ENCODE data around the gene ALS2CL. TPM values are rescaled to one million over a fixed set of nuclear protein-coding genes. Genes with fewer than 3 reads are reported as not detected.

ALS2CL gene
- total RNA-seq, 1 donor from 2014 or later = 3.9 TPM

DNA sequence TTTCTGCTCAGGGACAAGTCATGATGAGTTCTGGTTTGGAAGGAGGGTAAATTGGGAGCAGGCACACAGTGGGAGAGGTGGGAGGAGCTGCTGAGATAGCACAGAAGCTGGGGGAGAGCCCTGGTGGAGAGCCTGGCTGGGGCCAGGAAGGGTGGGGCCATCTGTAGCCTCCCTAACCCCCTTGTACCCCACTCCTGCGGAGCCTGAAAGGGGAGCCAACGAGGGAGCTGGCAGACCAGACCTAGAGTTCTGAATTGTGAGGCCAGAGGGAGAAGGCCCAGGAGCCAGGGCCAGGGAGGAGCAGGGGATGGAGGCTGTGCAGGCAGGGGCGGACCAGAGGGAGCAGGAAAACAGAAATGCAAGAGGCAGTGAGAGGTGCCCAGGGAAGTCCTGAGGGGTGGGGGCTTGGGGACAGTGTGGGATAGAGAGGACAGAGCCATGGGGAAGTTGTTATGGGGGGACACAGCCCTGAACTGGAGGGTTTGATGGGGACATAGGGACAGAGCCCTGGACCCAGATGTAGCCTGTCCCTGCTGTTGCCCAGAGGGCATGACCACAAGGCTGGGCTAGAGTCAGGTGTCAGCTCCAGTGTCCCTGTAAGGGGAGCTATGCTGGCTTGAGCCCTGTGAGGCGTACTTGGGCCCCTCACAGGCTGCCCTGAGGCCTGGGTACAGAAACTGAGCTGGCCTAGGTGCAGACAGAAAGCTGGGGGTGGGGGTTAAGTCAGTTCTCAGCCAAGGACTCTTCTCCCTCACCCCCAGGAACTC is 8.9 kb upstream of the ALS2CL start:
- DNase-seq = peak; percentile 20

DNA sequence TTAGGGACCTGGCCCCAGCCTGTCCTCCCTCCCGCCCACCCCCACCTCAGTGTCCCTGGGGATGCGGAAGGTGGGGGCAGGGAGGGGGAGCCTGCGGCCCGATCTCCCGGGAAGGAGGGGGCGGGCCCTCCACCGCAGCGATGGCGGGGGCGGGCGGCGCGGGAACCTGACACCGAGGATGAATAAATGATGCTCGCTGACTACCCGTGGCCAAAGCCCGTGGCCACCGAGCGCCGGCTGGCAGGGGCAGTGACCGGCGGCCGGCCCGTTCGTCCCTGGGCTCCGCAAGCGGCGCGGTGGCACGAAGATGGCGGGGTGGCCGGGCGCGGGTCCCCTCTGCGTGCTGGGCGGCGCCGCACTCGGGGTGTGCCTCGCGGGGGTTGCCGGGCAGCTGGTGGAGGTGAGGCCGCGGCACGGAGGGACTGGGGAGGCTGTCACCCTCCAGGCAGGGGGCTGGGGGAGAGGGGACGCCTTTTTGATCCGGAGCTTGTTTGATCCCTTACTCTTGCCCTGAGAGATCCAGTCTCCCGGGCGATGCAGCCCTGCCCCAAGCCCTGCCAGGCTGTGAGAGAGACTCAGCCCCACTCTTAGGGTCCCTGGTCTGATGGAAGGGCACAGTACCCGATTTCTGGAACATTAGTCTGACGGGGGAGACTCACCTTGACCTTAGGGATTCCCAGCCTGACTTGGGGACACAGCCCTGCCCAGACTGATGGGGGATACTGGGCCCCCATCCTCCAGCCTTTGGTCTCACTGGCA is 7.9 kb upstream of the ALS2CL start, which contains the start of gene TMIE:
Gene TMIE (plus strand): TSS at position 212 of the 759 bp plus-strand sequence. CDS start 96 bp downstream, at position 308.
- DNase-seq = no peak

DNA sequence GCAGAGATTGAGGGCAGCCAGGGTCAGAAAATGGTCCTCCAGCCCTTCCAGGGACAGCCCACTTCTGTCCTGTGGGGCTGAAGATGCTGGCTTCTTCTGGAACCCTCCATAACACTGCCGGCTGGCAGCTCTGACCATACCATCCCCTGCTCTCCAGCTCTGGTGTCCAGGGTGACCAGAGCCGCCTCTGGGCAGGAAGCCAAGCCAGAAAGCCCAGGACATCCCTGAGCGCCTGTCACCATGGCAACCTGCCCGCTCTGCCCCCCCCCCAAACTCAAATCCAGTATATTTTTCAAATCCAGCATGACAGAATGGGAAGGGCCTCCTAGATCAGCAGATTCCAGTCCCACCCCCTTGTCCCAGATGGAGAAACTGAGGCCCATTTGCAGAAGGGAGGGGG is 7.3 kb upstream of the ALS2CL start:
- no peak for DNase-seq

DNA sequence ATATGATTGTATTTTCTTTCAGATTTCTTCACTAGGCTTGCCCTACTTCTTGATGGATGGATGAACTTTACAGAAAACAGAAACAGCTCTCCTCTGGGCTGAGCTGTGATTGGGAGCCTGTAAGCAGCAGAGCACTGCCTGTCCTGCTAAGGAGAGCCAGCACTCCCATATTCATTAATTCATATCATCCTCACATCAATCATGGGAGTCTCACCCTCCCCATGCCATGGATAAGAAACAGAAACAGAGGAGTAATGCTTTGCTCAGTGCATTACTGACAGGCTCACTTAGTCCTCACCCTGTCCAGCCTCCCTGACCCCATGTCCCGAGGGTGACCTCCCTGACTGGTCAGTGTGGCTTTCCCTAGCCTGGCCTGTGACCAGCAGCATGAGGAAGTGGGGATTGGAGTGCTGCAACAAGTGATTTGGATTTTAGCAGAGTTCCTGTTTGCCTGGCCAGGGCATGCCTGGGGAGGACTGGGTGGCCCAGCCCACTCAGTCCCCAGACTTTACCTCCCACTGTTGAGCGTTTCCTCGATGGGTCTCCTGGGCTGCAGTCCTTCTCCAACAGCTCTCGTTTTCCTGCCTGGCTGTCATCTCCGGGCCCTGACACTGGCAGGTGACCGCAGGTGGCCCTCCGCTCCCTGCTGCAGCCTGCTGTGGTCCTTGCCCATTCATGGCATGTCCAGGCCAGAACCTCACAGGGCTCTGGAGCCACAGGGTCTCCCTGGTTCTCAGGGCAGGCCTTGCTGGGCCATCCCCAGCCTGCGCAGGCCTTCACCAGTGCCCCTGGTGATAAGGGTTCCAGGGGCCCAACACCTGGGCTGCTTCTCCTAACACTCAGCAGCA is 6.4 kb upstream of the ALS2CL start:
- no peak for DNase-seq

DNA sequence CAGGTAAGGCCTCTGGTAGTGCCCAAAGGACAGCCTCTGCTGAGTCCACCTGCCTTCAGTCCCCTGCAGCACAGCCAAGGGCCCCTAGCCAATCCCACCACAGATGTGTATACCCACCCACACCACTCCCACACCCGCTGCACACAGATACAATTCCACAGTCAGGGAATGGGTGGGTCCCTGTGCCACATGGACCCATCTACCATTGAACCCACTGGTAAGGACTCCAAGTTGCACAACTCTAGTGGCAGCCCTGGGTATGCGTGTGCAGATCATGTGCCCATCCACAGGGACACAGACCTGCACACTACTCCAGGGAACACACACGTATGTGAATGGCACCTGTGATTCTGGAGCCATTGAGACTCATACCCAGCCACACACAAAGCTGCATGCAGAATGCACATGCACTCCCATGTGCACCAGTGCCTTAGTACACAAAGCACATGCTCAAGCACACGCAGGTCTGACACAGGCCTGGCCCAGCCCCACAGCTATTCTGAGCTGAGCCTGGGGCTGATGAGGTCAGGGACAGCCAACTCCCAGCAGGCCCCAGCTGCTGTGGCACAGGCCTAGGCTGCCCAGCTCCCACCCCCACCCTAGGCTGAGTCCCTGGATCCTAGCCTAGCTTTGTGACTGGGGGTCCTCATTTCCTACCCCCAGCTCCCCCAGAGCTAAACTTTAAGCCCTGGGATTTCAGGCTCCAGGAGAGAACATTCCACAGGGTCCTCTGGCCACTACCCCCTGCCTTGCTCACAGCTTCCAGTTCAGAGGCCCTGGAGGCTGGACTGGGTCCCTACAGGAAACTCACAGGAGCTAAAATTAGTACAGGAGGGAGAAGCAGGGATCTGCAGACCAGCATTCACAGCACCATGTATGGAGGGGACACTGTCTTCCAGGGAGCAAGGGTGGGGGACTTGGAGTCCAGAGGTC is 2.7 kb upstream of the ALS2CL start:
- DNase-seq = no peak

DNA sequence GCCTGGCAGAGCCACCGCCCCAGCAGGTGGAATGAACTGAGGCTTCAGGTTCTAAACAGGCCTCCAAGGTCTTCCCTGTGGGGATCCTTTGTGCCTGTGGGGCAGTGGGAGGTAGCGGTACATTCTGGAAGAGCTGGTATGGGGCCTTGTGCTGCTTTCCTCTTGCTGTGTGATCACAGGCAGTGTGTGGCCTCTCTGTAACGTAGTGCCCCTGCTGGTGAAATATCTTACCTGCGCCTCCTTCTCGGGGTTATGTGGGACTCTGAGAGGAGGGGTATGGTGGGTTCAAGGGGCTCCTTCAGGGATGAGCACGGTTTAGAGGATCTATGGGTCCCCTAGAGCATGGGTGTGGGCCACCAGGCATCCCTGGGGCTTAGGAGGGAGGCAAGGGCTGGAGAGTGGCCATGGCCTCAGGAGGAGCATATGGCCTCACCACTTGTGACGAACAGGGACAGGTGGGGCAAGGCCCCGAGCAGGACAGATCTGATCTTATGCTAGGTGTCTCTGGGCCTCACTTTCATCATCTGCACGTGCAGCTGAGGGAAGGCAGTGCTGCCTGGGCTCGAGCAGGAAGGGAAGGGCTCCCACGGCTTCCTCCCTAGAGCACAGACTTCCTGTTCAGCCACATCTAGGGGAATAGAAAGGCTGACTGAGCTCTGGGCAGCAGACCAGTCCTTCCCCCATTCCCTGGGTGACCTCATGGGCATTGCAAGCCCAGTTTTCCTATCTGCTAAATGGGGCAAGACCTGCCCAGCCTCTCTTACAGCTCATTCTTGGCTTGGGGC is 1.9 kb upstream of the ALS2CL start:
- DNase-seq = no peak

DNA sequence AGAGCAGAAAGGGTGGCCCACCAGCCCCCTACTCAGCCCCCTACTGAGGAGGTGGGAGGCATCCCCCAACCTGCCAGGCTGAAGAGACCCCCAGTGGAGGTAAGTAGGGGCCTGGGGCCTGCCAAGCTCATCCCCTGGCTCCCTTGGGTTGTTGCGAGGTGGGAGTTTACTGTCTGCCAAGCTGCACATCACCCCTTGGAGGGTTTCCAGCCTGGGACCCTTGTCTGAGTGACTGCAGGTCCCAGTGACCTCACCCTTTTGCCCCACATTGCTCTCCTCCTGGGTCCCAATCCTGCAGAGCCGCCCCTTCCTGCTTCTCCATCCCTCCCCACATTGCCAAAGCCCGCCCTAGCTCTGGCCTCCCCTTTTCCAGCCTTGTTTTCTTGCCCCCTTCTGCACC is 1.0 kb upstream of the ALS2CL start:
- DNase-seq = no peak

DNA sequence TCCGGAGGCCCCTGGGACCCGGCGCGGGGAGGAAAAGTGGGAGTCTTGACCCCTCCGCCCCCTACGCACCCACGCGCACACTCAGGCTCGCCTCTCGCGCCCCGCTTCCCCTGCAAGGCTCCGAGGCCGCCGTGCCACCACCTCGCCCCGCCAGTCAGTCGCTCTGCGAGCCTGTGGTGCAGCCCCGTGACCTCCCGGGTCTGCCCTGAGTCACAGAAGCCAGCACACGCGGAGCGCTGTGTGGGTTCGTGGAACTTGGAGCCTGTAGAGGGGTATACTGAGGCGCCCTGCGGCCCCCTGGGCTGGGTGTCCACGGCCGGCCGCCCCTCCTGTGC is 380 bp upstream of the ALS2CL start:
- DNase-seq = no peak

DNA sequence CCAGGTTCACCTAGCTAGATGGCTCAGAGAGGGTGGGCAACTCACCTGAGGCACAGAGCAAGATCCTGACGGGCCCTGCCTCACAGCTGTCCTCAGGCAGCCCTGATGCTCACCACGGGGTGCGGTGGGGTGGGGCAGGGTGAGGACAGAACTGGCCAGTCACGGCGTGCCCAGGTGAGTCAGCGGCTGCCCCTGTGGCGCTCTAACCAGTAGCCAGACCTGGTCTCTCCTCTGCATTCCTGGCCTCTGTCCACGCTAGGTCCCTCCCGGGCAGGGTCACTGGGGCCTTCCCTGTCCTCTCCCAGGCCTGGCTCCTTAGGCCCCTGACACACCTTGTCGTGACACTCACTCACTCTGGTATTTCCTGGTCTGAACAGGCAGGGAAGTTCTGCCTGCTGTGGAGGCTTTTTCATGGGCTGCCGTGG is 901 bp downstream of the ALS2CL start:
- no peak for DNase-seq

DNA sequence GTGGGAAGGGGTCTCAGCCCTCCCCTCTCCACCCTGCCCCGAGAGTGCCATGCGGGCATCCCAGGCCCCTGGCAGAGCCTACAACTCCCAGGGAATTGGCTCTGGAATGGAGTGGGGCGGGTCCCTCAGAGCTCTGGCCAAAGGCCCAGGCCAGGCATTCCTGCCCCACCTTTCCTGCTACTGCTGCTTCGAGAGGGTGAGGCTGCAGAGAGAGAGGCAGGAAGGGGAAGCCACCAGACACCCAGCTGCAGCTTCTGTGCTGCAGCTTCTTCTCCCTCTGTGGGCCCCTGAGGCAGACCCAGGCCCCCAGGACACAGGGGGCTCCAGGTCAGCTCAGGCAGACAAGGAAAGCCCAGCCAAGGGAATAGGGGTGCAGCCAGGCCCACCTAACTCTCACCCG is 2.7 kb downstream of the ALS2CL start:
- DNase-seq = no peak

DNA sequence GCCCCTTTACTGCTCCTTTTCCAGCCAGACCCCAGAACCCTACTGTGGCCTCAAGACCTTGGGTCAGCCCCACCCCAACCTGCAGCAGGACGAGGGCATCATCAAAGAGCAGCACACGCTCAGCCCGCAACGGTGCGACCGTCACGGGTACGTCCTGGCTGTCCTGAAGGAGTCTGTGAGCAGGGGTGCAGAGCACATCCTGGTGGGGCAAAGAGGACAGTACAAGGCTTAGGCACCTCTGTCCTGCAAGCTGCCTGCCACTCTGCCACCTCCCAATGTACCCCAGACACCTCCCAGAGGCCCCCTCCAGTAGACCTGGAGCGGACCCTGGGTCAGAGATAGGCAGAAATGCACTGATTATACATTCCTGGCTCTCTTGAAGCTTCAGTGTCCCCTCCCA is 8.0 kb downstream of the ALS2CL start:
- DNase-seq = no peak

DNA sequence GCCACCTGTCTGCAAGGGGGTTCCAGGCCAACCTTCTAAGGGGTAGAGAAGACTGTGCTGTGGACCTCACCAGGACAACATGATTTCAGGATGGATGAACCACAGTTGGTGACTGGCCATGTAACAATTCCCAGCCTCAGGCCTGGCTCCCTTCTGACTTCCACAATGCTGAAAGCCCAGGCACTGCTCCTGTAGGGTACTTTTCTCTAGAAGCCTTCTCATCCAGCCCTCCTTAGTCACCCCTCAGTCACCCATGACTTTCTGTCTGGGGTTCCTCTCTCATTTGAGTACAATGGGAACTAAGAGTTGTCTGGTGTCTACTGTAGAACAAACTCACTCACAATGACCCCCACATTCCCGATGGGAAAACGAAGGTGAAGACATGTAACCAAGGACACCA is 8.6 kb downstream of the ALS2CL start:
- DNase-seq = no peak

DNA sequence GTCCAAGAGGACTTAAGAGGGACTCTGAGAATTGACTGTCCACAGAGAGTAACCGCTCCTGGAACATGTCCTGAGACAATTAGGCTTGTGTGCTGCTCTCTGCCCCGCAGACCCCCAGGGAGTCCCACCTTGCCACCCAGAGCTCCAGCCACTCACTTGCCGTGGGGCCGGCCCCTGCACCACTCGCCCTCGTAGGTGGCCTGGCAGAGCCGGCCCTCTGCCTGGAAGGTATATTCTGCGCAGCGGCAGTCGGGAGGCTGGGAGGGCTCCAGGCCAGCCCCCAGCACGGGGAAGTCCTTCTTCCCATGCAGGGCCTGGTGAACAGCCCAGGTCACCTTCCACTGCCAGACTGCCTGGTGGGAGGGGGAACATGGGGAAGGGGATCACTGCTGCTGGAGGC is 10.5 kb downstream of the ALS2CL start:
- no peak for DNase-seq

DNA sequence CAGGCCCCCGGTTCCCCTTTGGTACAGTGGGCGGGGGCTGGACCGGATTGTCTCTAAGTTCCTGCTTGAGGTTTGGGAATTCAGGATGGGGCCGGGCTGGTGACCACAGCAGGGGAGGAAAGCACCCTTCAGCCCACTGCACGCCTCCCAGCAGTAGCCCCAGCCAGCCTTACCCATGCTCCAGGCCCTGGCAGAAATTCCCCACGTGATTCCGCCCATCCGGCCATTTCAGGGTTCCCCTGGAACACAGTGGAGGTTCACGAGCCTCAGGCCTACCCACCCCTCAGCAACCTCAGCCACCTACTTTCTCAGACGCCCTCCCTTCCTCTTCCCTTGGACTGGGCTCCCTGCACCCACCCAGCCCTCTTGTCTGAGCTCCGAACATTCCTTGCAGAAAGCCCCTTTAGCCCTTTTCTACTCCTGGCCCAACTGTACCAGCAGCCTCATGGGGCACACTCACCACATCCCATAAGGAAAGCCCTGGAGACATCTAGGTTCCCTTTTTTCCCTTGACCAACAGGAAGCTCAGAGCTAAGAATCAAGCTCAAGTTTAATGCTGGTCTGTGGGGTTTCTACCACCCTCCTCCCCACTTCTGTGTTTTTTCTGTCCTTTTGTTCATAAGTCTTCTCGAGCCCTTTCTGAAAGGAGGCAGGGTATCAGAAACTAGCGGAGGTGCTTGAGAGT is 11.5 kb downstream of the ALS2CL start:
- DNase-seq = no peak

DNA sequence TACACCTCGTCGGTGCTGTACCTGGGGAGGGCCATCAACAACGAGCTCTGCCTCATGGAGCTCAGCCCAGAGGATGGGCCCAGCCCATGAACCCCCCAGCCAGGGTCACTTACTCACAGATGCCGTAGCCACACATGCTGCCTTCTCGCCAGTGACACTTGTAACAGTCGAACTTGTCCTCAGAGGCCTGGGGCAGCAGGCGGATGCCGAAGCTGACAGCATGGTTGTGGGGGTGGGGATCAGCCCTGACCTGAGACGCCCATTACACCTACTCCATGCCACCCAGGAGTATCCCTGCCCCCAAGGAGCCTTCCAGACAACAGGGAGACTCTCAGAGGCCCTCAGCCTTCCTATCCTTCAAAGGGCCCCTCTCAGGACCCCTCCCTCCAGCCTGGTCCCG is 12.1 kb downstream of the ALS2CL start:
- DNase-seq = no peak

DNA sequence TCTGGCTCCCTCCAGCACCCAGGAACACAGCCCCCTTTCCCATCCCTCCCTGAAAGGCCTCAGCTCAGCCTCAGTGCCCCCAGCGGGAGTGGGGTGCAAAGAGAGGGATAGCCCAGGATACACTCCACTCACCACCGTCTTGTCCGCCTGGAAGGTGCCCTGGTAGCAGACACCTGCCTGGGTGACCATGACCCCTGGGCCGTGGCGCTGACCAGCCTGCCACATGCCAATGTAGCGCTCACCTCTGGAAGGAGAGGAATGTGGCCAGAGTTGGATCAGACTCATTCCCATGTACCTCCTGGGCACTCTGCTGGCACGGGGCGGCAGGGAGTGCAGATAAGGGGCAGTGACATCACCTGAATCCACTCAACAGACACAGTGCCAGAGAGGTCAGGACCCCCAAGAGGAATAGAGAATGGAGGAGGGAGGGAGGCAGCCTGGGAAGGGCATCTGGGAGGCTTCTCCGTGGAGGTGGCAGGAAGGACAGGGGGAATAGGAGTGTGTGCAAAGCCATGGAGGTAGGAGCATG is 13.1 kb downstream of the ALS2CL start:
- no peak for DNase-seq

DNA sequence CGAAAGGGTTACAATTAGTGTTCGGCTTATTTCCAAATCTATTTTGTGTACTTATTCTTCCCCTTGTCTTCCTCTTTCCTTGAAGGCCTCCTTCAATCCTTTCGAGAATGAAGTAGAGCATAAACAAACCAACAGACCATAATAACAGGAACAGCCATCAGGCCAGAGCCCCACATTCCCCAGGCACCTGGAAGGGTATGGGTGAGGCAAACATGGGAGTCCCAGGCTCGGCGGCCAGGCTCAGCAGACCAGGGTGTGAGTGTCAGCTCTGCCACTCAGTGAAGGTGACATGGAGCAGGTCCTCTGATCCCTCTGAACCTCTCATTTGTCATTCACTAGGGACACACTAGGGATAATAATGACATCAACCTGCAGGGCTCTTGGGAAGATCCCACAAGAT is 13.8 kb downstream of the ALS2CL start:
- no peak for DNase-seq

DNA sequence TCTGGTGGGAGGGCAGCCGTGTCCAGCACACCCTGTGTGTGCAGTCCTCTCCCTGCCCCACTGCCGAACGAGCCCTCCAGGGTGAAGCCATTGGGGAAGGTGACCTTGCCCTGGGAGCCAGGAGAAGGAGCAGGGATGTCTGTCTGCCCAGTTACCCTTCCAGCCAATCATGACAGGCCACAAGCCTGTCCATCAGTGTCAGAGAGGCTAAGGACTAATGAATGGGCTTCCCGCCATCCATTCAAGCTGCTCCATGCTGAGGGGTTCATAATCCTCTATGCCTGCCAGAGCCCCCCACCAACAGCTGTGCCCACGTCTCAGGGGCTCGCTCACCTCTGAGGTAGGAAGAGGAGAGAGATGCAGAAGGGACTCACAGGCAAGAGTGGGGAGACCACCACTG is 15.2 kb downstream of the ALS2CL start:
- no peak for DNase-seq

DNA sequence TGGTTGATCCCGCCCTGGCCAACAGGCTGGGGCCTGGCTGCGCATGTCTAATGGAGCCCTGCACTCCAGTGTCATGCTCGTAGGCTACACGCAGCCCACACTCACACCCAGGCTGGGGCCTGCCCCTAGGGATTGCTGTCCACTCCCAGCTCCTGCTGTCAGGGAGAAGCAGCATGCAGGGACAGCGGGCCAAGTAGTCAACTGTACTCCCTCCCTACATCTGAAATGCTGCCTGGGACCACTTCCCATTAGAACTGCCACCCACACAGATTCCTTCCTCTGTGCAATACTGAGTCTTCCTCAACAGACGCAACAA is 16.1 kb downstream of the ALS2CL start:
- no peak for DNase-seq
